T-helper 17 cell (primary cell): ENCODE results near the gene PTGES3. TPM values are rescaled to one million over a fixed set of nuclear protein-coding genes. Genes with fewer than 3 reads are reported as not detected.
"Not testable (repeated sequence)": the region's sequence is repeated elsewhere in the genome, so short reads cannot be mapped to it uniquely, and the experiment has no call there.

ENCODE experiments used
- ATAC-seq: fragments of 150-1000 bp; cut with Tn5 transposase; 2 replicates; pipeline ENCODE4 v1.10.0; 2021; ENCODE audit warnings: mild to moderate bottlenecking, moderate library complexity
- DNase-seq, 3 donors: peaks; one replicate each; pipeline versions ENCODE4 v3.0.0 to v3.0.0-alpha.2; 2020 to 2021
- H3K9me3 ChIP-seq: one replicate; pipeline ENCODE4 v1.7.0; 2013; ENCODE audit warnings: low read length, mild to moderate bottlenecking; ENCODE audit not compliant: control insufficient read depth, poor library complexity, severe bottlenecking
- H3K27ac Mint-ChIP-seq: one replicate; pipeline ENCODE4 v1.8.0; 2022; ENCODE audit warnings: mild to moderate bottlenecking, moderate library complexity, mixed read lengths
- H3K27me3 Mint-ChIP-seq: one replicate; pipeline ENCODE4 v1.8.0; 2022; ENCODE audit warnings: mixed read lengths
- H3K36me3 Mint-ChIP-seq: one replicate; pipeline ENCODE4 v1.8.0; 2022; ENCODE audit warnings: low read depth, mixed read lengths
- H3K4me1 Mint-ChIP-seq: one replicate; pipeline ENCODE4 v1.8.0; 2022; ENCODE audit warnings: mild to moderate bottlenecking, mixed read lengths
- H3K4me3 Mint-ChIP-seq: one replicate; pipeline ENCODE4 v1.8.0; 2022; ENCODE audit warnings: mild to moderate bottlenecking, moderate library complexity, mixed read lengths
- total RNA-seq, 4 donors: library from RNA in 2 of 4; stranded (reverse) in 2 of 4; gene quantifications; one replicate each; pipeline ENCODE4 v1.2.3 and lab custom pipeline; 2022 to 2026

The PTGES3 gene
- total RNA-seq, 2 donors from 2014 or later = 124 to 127 TPM

DNA sequence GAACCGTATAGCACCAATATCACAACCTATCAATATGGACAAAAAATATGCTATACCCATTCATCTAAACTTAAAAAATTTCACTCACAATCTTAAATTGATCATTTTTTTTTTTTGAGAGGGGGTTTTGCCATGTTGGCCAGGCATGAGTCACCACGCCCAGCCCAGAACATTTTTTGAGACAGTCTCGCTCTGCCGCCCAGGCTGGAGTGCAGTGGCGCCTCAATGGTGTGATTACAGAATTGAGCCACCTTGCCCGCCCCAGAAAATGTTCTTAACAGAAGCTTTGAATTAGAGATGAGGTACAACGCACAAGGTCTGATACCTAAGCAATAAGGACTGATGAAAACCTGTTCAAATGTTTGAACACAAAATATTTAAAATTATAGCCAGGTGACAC is 26.5 kb downstream of the PTGES3 start:
- H3K4me3 Mint-ChIP-seq = no peak overlapping the region
- ATAC-seq = peak; percentile 25
- DNase-seq = no peak
- peak overlapping the region; percentile 82 for H3K27ac Mint-ChIP-seq
- H3K27me3 Mint-ChIP-seq = no peaks in the 10 kb centered on the region
- H3K9me3 ChIP-seq = no peaks in the 10 kb centered on the region
- H3K36me3 Mint-ChIP-seq = no peaks in the 10 kb centered on the region
- peaks cover 3% of the 10 kb centered on the region for H3K4me1 Mint-ChIP-seq

DNA sequence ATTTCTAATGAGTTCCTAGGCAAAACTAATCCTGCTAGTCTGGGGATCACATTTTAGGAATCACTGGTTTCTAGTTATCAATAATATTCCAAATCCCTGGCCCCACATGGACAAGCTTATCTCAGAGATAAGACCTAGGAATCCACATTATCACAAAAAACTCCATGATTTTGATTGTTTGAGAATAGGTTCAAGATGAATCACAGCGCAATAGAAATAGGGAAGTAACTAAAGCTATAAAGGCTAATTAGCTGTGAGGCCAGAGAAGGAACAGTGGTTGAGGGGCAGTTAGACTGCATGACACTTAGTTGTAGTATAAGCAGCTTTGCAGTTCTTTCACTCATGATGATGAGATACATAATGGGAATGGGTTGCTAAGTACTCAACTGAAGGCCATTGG is 29.2 kb downstream of the PTGES3 start:
- Mint-ChIP-seq H3K36me3 (no peaks in the 10 kb centered on the region), H3K4me1 (peaks cover 3% of the 10 kb centered on the region), H3K27ac (peak overlapping the region; percentile 63), H3K4me3 (no peak overlapping the region), H3K27me3 (no peaks in the 10 kb centered on the region)
- no peak for DNase-seq
- no peaks in the 10 kb centered on the region for H3K9me3 ChIP-seq
- ATAC-seq = no peak

- Mint-ChIP-seq H3K27me3 (no peaks in the 10 kb centered on the region), H3K4me3 (no peak overlapping the region), H3K27ac (peak overlapping the region; percentile 63), H3K4me1 (peaks cover 3% of the 10 kb centered on the region), H3K36me3 (no peaks in the 10 kb centered on the region)
- ATAC-seq (peak; percentile 29), DNase-seq (no peak)
- no peaks in the 10 kb centered on the region for H3K9me3 ChIP-seq
Observed at GRCh38 chr12:56657416-56658379, 30.4 kb downstream of the PTGES3 start.

- ATAC-seq, H3K36me3 Mint-ChIP-seq, H3K9me3 ChIP-seq, H3K4me3 Mint-ChIP-seq, H3K27ac Mint-ChIP-seq, DNase-seq, H3K27me3 Mint-ChIP-seq, H3K4me1 Mint-ChIP-seq: not testable (repeated sequence)
Observed at GRCh38 chr12:56653781-56654180, 34.3 kb downstream of the PTGES3 start.

DNA sequence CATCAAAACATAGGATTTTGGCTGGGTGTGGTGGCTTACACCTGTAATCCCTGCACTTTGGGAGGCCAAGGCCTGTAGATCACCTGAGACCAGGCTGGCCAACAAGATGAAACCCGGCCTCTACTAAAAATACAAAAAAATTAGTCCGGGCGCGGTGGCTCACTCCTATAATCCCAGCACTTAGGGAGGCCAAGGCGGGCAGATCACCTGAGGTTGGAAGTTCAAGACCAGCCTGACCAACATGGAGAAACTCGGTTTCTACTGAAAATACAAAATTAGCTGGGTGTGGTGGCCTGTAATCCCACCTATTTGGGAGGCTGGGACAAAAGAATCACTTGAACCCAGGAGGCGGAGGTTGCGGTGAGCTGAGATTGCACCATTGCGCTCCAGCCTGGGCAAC is 40.1 kb downstream of the PTGES3 start:
- DNase-seq, H3K36me3 Mint-ChIP-seq, H3K27me3 Mint-ChIP-seq, H3K27ac Mint-ChIP-seq, ATAC-seq, H3K9me3 ChIP-seq, H3K4me3 Mint-ChIP-seq: not testable (repeated sequence)
- H3K4me1 Mint-ChIP-seq = peaks cover 23% of the 10 kb centered on the region

GRCh38 chr12:56645717-56646446 is 42.2 kb downstream of the PTGES3 start, which contains the start of gene ATP5F1B:
Gene ATP5F1B (minus strand): TSS chr12:56645984. CDS start chr12:56645963, 21 bp downstream.
- Mint-ChIP-seq H3K27ac (peak within 1 kb of the TSS; percentile 99), H3K27me3 (no peaks in the 10 kb centered on the region), H3K36me3 (no peaks in the 10 kb centered on the region), H3K4me1 (peaks cover 23% of the 10 kb centered on the region), H3K4me3 (peak within 1 kb of the TSS; percentile 95)
- ATAC-seq (peak; percentile 95), DNase-seq (peak; percentile 73 to 84 (median 79))
- no peaks in the 10 kb centered on the region for H3K9me3 ChIP-seq

DNA sequence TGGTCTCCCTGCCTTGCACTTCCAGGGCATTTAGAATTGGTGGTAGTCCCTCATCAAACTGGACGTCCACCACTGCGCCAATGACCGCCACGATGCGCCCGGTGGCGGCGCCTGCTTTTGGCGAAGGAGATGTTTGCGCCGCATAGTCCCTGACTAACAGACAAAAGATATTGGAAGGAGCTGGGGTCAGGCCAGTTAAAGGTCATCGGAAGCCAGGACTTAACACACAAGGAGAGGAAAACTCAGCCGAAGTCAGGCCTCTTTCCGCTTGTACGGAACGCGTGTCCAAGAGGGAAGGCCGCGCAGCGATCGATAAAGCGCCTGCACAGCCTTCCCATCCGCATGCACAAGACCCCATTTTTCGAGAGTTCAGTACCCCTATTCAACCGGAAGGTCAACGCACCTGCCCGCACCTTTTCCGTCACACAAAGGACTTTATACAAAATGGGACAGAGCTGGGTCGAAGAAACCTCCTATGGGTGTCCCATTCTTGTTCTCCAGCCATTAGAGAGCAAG is 42.8 kb downstream of the PTGES3 start:
- Mint-ChIP-seq H3K27me3 (no peaks in the 10 kb centered on the region), H3K4me3 (peak overlapping the region; percentile 95), H3K4me1 (peaks cover 23% of the 10 kb centered on the region), H3K27ac (peak overlapping the region; percentile 99), H3K36me3 (no peaks in the 10 kb centered on the region)
- DNase-seq (no peak), ATAC-seq (no peak)
- H3K9me3 ChIP-seq = no peaks in the 10 kb centered on the region

GRCh38 chr12:56644654-56645053 is 43.4 kb downstream of the PTGES3 start:
- peak overlapping the region; percentile 95 for H3K4me3 Mint-ChIP-seq
- H3K36me3 Mint-ChIP-seq = no peaks in the 10 kb centered on the region

GRCh38 chr12:56641219-56641618 is 46.9 kb downstream of the PTGES3 start:
- peaks cover 33% of the 10 kb centered on the region for H3K4me1 Mint-ChIP-seq

More at GRCh38 chr12:56644654-56645053, 43.4 kb downstream of the PTGES3 start:
- no peaks in the 10 kb centered on the region for H3K27me3 Mint-ChIP-seq
- no peaks in the 10 kb centered on the region for H3K9me3 ChIP-seq
- peaks cover 26% of the 10 kb centered on the region for H3K4me1 Mint-ChIP-seq
- ATAC-seq (no peak), DNase-seq (no peak)
- H3K27ac Mint-ChIP-seq = peak overlapping the region; percentile 99

GRCh38 chr12:56637621-56638020 is 50.5 kb downstream of the PTGES3 start:
- Mint-ChIP-seq H3K4me3 (no peak overlapping the region), H3K4me1 (peaks cover 41% of the 10 kb centered on the region), H3K27ac (peak overlapping the region; percentile 95), H3K36me3 (peaks cover 5% of the 10 kb centered on the region), H3K27me3 (no peaks in the 10 kb centered on the region)
- H3K9me3 ChIP-seq = no peaks in the 10 kb centered on the region
- DNase-seq = no peak
- no peak for ATAC-seq

More at GRCh38 chr12:56641219-56641618, 46.9 kb downstream of the PTGES3 start:
- Mint-ChIP-seq H3K4me3 (no peak overlapping the region), H3K27ac (peak overlapping the region; percentile 70), H3K27me3 (no peaks in the 10 kb centered on the region), H3K36me3 (peaks cover 2% of the 10 kb centered on the region)
- DNase-seq (no peak), ATAC-seq (no peak)
- H3K9me3 ChIP-seq = no peaks in the 10 kb centered on the region

DNA sequence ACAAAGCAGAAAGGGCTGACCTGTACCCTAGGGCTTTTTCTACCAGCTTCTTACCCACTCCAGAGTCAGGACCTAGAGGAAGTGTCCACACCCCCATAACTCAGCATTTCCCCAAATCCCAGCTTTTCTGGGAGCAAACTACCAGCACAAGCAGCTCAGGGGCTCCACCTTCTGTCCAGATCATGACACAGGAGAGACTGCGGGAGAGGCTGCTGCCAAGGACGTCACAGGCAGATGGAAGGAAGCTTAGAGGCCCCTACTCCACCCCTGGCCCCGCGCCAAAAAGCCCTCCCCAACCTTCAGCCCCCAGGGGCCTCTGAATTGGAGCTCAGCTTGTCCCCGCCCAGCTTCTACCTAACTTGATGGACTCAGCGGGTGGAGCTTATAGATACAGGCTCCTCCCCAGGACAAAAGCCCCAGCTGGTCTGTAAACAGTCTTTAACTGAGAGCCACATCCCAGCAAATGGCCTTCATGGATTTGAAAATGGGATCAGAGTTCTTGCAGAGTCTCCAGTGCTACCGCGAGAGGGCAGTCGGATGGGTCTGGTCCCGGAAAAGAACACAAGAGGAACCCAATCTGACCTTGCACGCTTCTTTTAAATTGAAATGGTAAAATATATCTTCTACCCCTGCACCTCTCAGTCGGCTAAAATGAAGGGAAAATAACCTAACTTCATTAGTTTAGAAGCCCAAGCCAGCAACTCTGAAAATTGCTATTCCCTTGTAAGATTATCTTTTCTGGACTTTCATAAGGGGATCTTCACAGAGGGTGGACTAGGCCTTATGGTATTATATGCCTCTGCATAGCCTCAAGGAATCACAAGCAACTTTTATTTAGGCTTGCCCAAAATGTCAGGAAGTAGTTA is 51.2 kb downstream of the PTGES3 start:
- Mint-ChIP-seq H3K27me3 (no peaks in the 10 kb centered on the region), H3K36me3 (peaks cover 5% of the 10 kb centered on the region), H3K4me1 (peaks cover 45% of the 10 kb centered on the region), H3K4me3 (peak overlapping the region; percentile 99), H3K27ac (peak overlapping the region; percentile 95)
- DNase-seq (peak; percentile 94 to 96 (median 95)), ATAC-seq (peak; percentile 80)
- H3K9me3 ChIP-seq = no peaks in the 10 kb centered on the region
